GM12878 (cell line): ENCODE measurements around the gene DTWD2. TPM values are rescaled to one million over a fixed set of nuclear protein-coding genes. Genes with fewer than 3 reads are reported as not detected.

Experiments
- ASH2L ChIP-seq: fragments of 300-600, 200-600 bp; sonication (generic); IDR thresholded peaks from 2 replicates; pipeline ENCODE4 v1.6.1; 2017; ENCODE audit warnings: low read depth, mild to moderate bottlenecking, borderline replicate concordance
- MLLT1 ChIP-seq: fragments of 450-650 bp; IDR thresholded peaks from 2 replicates; pipeline ENCODE4 v1.6.1; 2016; ENCODE audit warnings: mild to moderate bottlenecking
- MTA2 ChIP-seq: fragments of 450-650 bp; IDR thresholded peaks from 2 replicates; pipeline ENCODE4 v1.6.1; 2016; ENCODE audit warnings: low read depth, mild to moderate bottlenecking, moderate library complexity
- PKNOX1 ChIP-seq: fragments of 450-650 bp; IDR thresholded peaks from 2 replicates; pipeline ENCODE4 v1.6.1; 2016; ENCODE audit warnings: mild to moderate bottlenecking
- SKIL ChIP-seq: fragments of 450-650 bp; IDR thresholded peaks from 2 replicates; pipeline ENCODE4 v1.6.1; 2017; ENCODE audit warnings: mild to moderate bottlenecking, low read depth, inconsistent platforms; ENCODE audit not compliant: poor library complexity, severe bottlenecking
- SMARCA5 ChIP-seq: fragments of 450-650 bp; IDR thresholded peaks from 2 replicates; pipeline ENCODE4 v1.6.1; 2017; ENCODE audit warnings: mild to moderate bottlenecking
- YBX1 ChIP-seq: fragments of 450-650 bp; IDR thresholded peaks from 2 replicates; pipeline ENCODE4 v1.6.1; 2016; ENCODE audit warnings: antibody characterized with exemption
- ZBTB40 ChIP-seq: fragments of 450-650 bp; IDR thresholded peaks from 2 replicates; pipeline ENCODE4 v1.6.1; 2016; ENCODE audit warnings: mild to moderate bottlenecking, moderate library complexity, borderline replicate concordance
- ZNF217 ChIP-seq: fragments of 450-650 bp; IDR thresholded peaks from 2 replicates; pipeline ENCODE4 v1.6.1; 2017; ENCODE audit warnings: antibody characterized with exemption, mild to moderate bottlenecking
- polyA plus RNA-seq, 11 experiments: library from polyadenylated mRNA; depleted of rRNA in 4 of 11; unstranded in 6 of 11; stranded (reverse) in 5 of 11; fragments of >200 nt; fragmentation: Nextera tagmentation in 4 of 11; fragmentation: Illumina TruSeq in 1 of 11; extraction: Ambion mirVana in 4 of 11; extraction: Trizol in 1 of 11; gene quantifications; 1 replicate in 1 of 11; 2 replicates in 10 of 11; pipeline versions ENCODE4 v1.2.1 to v1.2.3, GENCODE V29; 2011 to 2016; ENCODE audit warnings: inconsistent platforms in 2 of 11, missing spikeins in 2 of 11, low read depth in 1 of 11
- total RNA-seq, 4 experiments: library from RNA; depleted of rRNA in 3 of 4; stranded (reverse); fragments of >200 nt in 3 of 4; fragmentation: Illumina TruSeq in 1 of 4; extraction: Trizol in 1 of 4; gene quantifications; 2 replicates each; pipeline versions ENCODE4 v1.2.1 to v1.2.3, GENCODE V29; 2013 to 2021

The DTWD2 gene
- total and polyA plus RNA-seq, 10 of the 15 experiments (the other 5 are each of a cell fraction or from before 2014, with no cell fraction given) = 0.93 to 8.4 (median 5.1) TPM

DNA sequence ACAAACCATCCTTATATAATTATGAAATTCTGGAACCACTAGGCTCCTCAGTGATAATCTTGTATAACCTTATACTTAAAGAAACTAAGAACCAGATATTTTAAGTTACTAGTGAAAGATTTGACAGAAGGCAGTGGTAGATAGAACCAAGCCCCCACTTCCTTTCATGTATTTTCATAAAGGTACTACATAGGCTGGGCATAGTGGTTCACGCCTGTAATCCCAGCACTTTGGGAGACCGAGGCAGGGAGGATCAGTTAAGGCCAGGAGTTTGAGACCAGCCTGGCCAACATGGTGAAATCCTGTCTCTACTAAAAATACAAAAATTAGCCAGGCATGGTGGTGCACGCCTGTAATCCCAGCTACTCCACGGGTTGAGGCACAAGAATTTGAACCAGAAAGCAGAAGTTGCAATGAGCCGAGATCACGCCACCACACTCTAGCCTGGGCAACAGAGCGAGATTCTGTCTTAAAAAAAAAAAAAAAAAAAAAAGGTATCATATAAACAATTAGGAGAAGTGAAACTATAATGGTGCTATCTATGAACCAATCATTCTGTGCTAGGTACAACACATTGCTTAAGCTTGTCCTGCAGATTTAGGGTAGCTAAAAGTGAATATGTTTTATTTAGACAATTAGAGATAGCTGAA, 27.9 kb upstream of the DTWD2 start (continued):
- 0 out of 2 replicates have a peak, but pooled peaks have one; percentile 33 for TF ChIP-seq MTA2
- no peak for TF ChIP-seq SKIL
- TF ChIP-seq YBX1 = no peak
- TF ChIP-seq PKNOX1 = no peak
- TF ChIP-seq ZBTB40 = no peak
- TF ChIP-seq ASH2L = no peak
- 0 out of 2 replicates have a peak, but pooled peaks have one; percentile 49 for TF ChIP-seq ZNF217
- peak; percentile 75; the same call in 1 of the 2 replicates for TF ChIP-seq SMARCA5
- TF ChIP-seq MLLT1 = 0 out of 2 replicates have a peak, but pooled peaks have one; percentile 21
